OCI-LY1 (cell line): Measurements from ENCODE around the gene VRTN.

Experiments
- H2AFZ ChIP-seq: fragments of 200-600 bp; sonication (generic), shearing (Covaris generic); 2 replicates; pipeline ENCODE4 v1.6.0; 2014; ENCODE audit warnings: antibody characterized with exemption, mild to moderate bottlenecking, low read length
- H3F3A ChIP-seq: fragments of 200-600 bp; sonication (generic), shearing (Covaris generic); 2 replicates; pipeline ENCODE4 v1.6.0; 2014; ENCODE audit warnings: mild to moderate bottlenecking, antibody characterized with exemption, low read length, moderate library complexity; ENCODE audit not compliant: insufficient read depth
- H3K27ac ChIP-seq: fragments of 200-600 bp; sonication (generic); 2 replicates; pipeline ENCODE4 v1.5.1; 2014; ENCODE audit warnings: low read length, mixed run types, mild to moderate bottlenecking, low read depth; ENCODE audit not compliant: poor library complexity, severe bottlenecking
- H3K27me3 ChIP-seq: fragments of 200-600 bp; sonication (generic); 2 replicates; pipeline ENCODE4 v1.6.0; 2014; ENCODE audit warnings: antibody characterized with exemption, mild to moderate bottlenecking, low read length, moderate library complexity; ENCODE audit not compliant: insufficient read depth
- H3K36me3 ChIP-seq: fragments of 200-600 bp; sonication (generic); 2 replicates; pipeline ENCODE4 v1.6.1; 2014; ENCODE audit warnings: mild to moderate bottlenecking, antibody characterized with exemption, low read length, moderate library complexity, mixed read lengths; ENCODE audit not compliant: insufficient read depth
- H3K4me1 ChIP-seq: fragments of 200-600 bp; sonication (generic); 2 replicates; pipeline ENCODE4 v1.5.1; 2014; ENCODE audit warnings: mild to moderate bottlenecking, low read length, moderate library complexity; ENCODE audit not compliant: insufficient read depth, severe bottlenecking
- H3K4me2 ChIP-seq: fragments of 200-600 bp; sonication (generic), shearing (Covaris generic); 2 replicates; pipeline ENCODE4 v1.6.1; 2014; ENCODE audit warnings: low read length
- H3K4me3 ChIP-seq: fragments of 200-600 bp; sonication (generic); 2 replicates; pipeline ENCODE4 v1.5.1; 2014; ENCODE audit warnings: low read length, low read depth, mild to moderate bottlenecking, mixed read lengths; ENCODE audit not compliant: poor library complexity, severe bottlenecking
- H3K79me2 ChIP-seq: fragments of 200-600 bp; shearing (Covaris generic); 2 replicates; pipeline ENCODE4 v1.6.1; 2016; ENCODE audit warnings: mixed run types, low read length, mixed read lengths; ENCODE audit not compliant: insufficient read depth
- H3K9ac ChIP-seq: fragments of 200-600 bp; sonication (generic), shearing (Covaris generic); 2 replicates; pipeline ENCODE4 v1.6.1; 2014; ENCODE audit warnings: mild to moderate bottlenecking, low read length, mixed read lengths
- H3K9me2 ChIP-seq: fragments of 200-600 bp; sonication (generic), shearing (Covaris generic); 2 replicates; pipeline ENCODE4 v1.6.1; 2014; ENCODE audit warnings: low read depth, mild to moderate bottlenecking, low read length, mixed read lengths
- H3K9me3 ChIP-seq: fragments of 200-600 bp; shearing (Covaris generic); 2 replicates; pipeline ENCODE4 v1.6.1; 2014; ENCODE audit warnings: low read length, mixed read lengths
- H4K20me1 ChIP-seq: fragments of 200-600 bp; sonication (generic), shearing (Covaris generic); 2 replicates; pipeline ENCODE4 v1.6.0; 2016; ENCODE audit warnings: mild to moderate bottlenecking, low read length; ENCODE audit not compliant: insufficient read depth
- CTCF ChIP-seq: fragments of 200-600 bp; sonication (generic), shearing (Covaris generic); IDR thresholded peaks from 2 replicates; pipeline ENCODE4 v1.5.1; 2017; ENCODE audit warnings: mild to moderate bottlenecking, antibody characterized with exemption, low read length, moderate library complexity, mixed read lengths
- EZH2 ChIP-seq: fragments of 200-600 bp; sonication (generic), shearing (Covaris generic); IDR thresholded peaks from 2 replicates; pipeline ENCODE4 v1.8.0; 2017; ENCODE audit warnings: borderline replicate concordance, mixed run types, mild to moderate bottlenecking, antibody characterized with exemption, low read length, moderate library complexity, mixed read lengths

The VRTN gene

GRCh38 chr14:74403619-74404417, 55.5 kb downstream of the VRTN start:
- Histone ChIP-seq H3F3A (no peaks in the 10 kb centered on the region), H3K4me3 (no peak overlapping the region), H3K27ac (no peak overlapping the region), H3K79me2 (no peaks in the 10 kb centered on the region), H3K36me3 (no peaks in the 10 kb centered on the region), H4K20me1 (no peaks in the 10 kb centered on the region), H3K9ac (no peak overlapping the region), H2AFZ (no peak overlapping the region), H3K4me1 (peaks cover 32% of the 10 kb centered on the region), H3K9me2 (no peaks in the 10 kb centered on the region), H3K27me3 (no peaks in the 10 kb centered on the region), H3K9me3 (no peaks in the 10 kb centered on the region), H3K4me2 (no peak overlapping the region)
- no peak for TF ChIP-seq CTCF

- H3K27ac ChIP-seq = no peak overlapping the region
- H3K4me1 ChIP-seq = peaks cover 32% of the 10 kb centered on the region
- H3K27me3 ChIP-seq = no peaks in the 10 kb centered on the region
- H2AFZ ChIP-seq = no peak overlapping the region
- no peak overlapping the region for H3K4me2 ChIP-seq
- H3K9me3 ChIP-seq = no peaks in the 10 kb centered on the region
- no peak overlapping the region for H3K9ac ChIP-seq
- H3K36me3 ChIP-seq = no peaks in the 10 kb centered on the region
- no peaks in the 10 kb centered on the region for H3K79me2 ChIP-seq
- TF ChIP-seq CTCF (no peak), EZH2 (no peak)
- no peaks in the 10 kb centered on the region for H3F3A ChIP-seq
- no peaks in the 10 kb centered on the region for H4K20me1 ChIP-seq
- H3K4me3 ChIP-seq = no peak overlapping the region
- H3K9me2 ChIP-seq = no peaks in the 10 kb centered on the region
Measured at GRCh38 chr14:74404435-74404834, 56.2 kb downstream of the VRTN start.

GRCh38 chr14:74405663-74406062, 57.4 kb downstream of the VRTN start:
- H3K36me3 ChIP-seq = no peaks in the 10 kb centered on the region
- no peaks in the 10 kb centered on the region for H3K9me3 ChIP-seq
- H3K27ac ChIP-seq = no peak overlapping the region
- no peak overlapping the region for H3K4me3 ChIP-seq
- no peaks in the 10 kb centered on the region for H4K20me1 ChIP-seq
- H3F3A ChIP-seq = no peaks in the 10 kb centered on the region
- peaks cover 26% of the 10 kb centered on the region for H3K4me1 ChIP-seq
- no peak overlapping the region for H3K4me2 ChIP-seq
- H3K27me3 ChIP-seq = no peaks in the 10 kb centered on the region
- no peaks in the 10 kb centered on the region for H3K9me2 ChIP-seq
- TF ChIP-seq EZH2 (no peak), CTCF (no peak)
- no peak overlapping the region for H3K9ac ChIP-seq
- no peaks in the 10 kb centered on the region for H3K79me2 ChIP-seq
- no peak overlapping the region for H2AFZ ChIP-seq
